Hepatocyte (in vitro differentiated cells): ENCODE measurements around the gene IL1RN. TPM values are rescaled to one million over a fixed set of nuclear protein-coding genes. Genes with fewer than 3 reads are reported as not detected.

Source experiments
- DNase-seq: peaks from one replicate; pipeline ENCODE4 v3.0.0-alpha.2; 2016; ENCODE audit warnings: low spot score
- H2AFZ ChIP-seq: fragments of 200-600 bp; sonication (generic); 2 replicates; pipeline ENCODE4 v1.6.0; 2016; ENCODE audit warnings: antibody characterized with exemption, mild to moderate bottlenecking
- H3K27ac ChIP-seq: fragments of 200-600 bp; sonication (generic); 2 replicates; pipeline ENCODE4 v1.5.1; 2016; ENCODE audit warnings: mild to moderate bottlenecking
- H3K27me3 ChIP-seq: fragments of 200-600 bp; sonication (generic); 2 replicates; pipeline ENCODE4 v1.6.1; 2016
- H3K36me3 ChIP-seq: fragments of 200-600 bp; sonication (generic); replicated peaks from 2 replicates; pipeline ENCODE4 v1.5.1; 2016; ENCODE audit warnings: low read depth; ENCODE audit not compliant: insufficient read depth
- H3K4me1 ChIP-seq: fragments of 200-600 bp; sonication (generic); 2 replicates; pipeline ENCODE4 v1.5.1; 2016; ENCODE audit warnings: mild to moderate bottlenecking, moderate library complexity; ENCODE audit not compliant: insufficient read depth
- H3K4me2 ChIP-seq: fragments of 200-600 bp; sonication (generic); 2 replicates; pipeline ENCODE4 v1.6.0; 2016
- H3K4me3 ChIP-seq: fragments of 200-600 bp; sonication (generic); 2 replicates; pipeline ENCODE4 v1.5.1; 2016; ENCODE audit warnings: mild to moderate bottlenecking
- H3K79me2 ChIP-seq: fragments of 200-600 bp; sonication (generic); 2 replicates; pipeline ENCODE4 v1.6.0; 2017; ENCODE audit warnings: mild to moderate bottlenecking
- H3K9me2 ChIP-seq: fragments of 200-600 bp; sonication (generic); replicated peaks from 2 replicates; pipeline ENCODE4 v1.6.0; 2017; ENCODE audit warnings: mild to moderate bottlenecking; ENCODE audit not compliant: insufficient read depth
- H3K9me3 ChIP-seq: fragments of 200-600 bp; sonication (generic); 2 replicates; pipeline ENCODE4 v1.5.1; 2016; ENCODE audit warnings: low read depth, mild to moderate bottlenecking
- H4K20me1 ChIP-seq: fragments of 200-600 bp; sonication (generic); 2 replicates; pipeline ENCODE4 v1.6.0; 2016; ENCODE audit warnings: mild to moderate bottlenecking; ENCODE audit not compliant: insufficient read depth, poor library complexity, severe bottlenecking
- EZH2 ChIP-seq: fragments of 200-600 bp; sonication (generic); IDR thresholded peaks from 2 replicates; pipeline ENCODE4 v1.6.1; 2016; ENCODE audit warnings: antibody characterized with exemption, mild to moderate bottlenecking, borderline replicate concordance
- EZH2phosphoT487 ChIP-seq: fragments of 200-600 bp; sonication (generic); IDR thresholded peaks from one replicate; pipeline ENCODE4 v1.6.1; 2018; ENCODE audit warnings: antibody characterized with exemption, mild to moderate bottlenecking, low read depth, moderate library complexity; ENCODE audit not compliant: unreplicated experiment, severe bottlenecking
- WGBS: methylation state at CpG from one replicate; pipeline ENCODE4 v1.1.6; 2016; ENCODE audit warnings: low lambda C conversion rate; ENCODE audit errors: missing lambda C conversion rate; 5-methylcytosine and 5-hydroxymethylcytosine counted together
- polyA plus RNA-seq: library from polyadenylated mRNA; unstranded; fragments of >200 nt; fragmentation: Nextera tagmentation; extraction: Ambion mirVana; gene quantifications from 2 replicates; pipeline ENCODE4 v1.2.1, GENCODE V29; 2016
- total RNA-seq: library from RNA; depleted of rRNA; stranded (reverse); fragments of >200 nt; gene quantifications from 2 replicates; pipeline ENCODE4 v1.2.3, GENCODE V29; 2014
- TF ChIP-seq, protein P1 (sequence below): fragments of 200-600 bp; sonication (generic); IDR thresholded peaks from 2 replicates; pipeline ENCODE4 v1.5.1; 2016; ENCODE audit warnings: antibody characterized with exemption, mild to moderate bottlenecking; ENCODE audit not compliant: poor library complexity

The IL1RN gene
- total and polyA plus RNA-seq, 2 experiments from 2014 or later = 3.1 to 7.3 TPM

- Histone ChIP-seq H4K20me1 (no peaks in the 10 kb centered on the region), H3K27me3 (no peaks in the 10 kb centered on the region), H2AFZ (no peak overlapping the region), H3K4me1 (peaks cover 15% of the 10 kb centered on the region), H3K4me2 (no peak overlapping the region), H3K9me3 (no peaks in the 10 kb centered on the region), H3K79me2 (no peaks in the 10 kb centered on the region), H3K4me3 (no peak overlapping the region), H3K27ac (no peak overlapping the region), H3K36me3 (no peaks in the 10 kb centered on the region), H3K9me2 (no peaks in the 10 kb centered on the region)
- TF ChIP-seq EZH2 (no peak), EZH2phosphoT487 (no peak)
- TF ChIP-seq, protein P1, sequence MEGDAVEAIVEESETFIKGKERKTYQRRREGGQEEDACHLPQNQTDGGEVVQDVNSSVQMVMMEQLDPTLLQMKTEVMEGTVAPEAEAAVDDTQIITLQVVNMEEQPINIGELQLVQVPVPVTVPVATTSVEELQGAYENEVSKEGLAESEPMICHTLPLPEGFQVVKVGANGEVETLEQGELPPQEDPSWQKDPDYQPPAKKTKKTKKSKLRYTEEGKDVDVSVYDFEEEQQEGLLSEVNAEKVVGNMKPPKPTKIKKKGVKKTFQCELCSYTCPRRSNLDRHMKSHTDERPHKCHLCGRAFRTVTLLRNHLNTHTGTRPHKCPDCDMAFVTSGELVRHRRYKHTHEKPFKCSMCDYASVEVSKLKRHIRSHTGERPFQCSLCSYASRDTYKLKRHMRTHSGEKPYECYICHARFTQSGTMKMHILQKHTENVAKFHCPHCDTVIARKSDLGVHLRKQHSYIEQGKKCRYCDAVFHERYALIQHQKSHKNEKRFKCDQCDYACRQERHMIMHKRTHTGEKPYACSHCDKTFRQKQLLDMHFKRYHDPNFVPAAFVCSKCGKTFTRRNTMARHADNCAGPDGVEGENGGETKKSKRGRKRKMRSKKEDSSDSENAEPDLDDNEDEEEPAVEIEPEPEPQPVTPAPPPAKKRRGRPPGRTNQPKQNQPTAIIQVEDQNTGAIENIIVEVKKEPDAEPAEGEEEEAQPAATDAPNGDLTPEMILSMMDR = no peak
- no peak for DNase-seq
- WGBS = 83% methylated on average over 11 of the region's 11 CpGs
These were observed 50.8 kb downstream of the IL1RN start for GRCh38 chr2:113178069-113178746.

DNA sequence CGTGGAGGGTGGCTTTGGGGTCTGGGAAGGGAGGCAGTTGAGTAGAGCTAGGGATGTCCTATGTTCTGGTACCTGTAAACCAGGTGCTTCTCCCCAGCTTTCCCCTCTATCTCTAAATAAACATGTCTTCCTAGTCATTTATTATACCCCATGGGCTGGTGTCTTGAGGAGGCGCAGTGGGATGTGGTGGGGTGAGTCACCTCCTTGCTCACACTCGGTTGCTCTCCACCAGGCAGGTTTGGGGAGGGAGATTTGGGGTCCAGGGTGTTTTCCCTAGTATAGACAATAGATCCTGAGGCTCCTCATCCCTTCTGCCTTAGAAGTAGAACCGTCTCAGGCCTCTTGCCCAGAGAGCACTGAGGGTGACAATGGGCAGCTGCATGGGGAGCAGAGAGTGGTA is 51.5 kb downstream of the IL1RN start:
- H3K79me2 ChIP-seq = no peaks in the 10 kb centered on the region
- DNase-seq = no peak
- H3K4me3 ChIP-seq = no peak overlapping the region
- no peak overlapping the region for H2AFZ ChIP-seq
- H3K9me3 ChIP-seq = no peaks in the 10 kb centered on the region
- H3K27ac ChIP-seq = no peak overlapping the region
- H4K20me1 ChIP-seq = no peaks in the 10 kb centered on the region
- H3K36me3 ChIP-seq = no peaks in the 10 kb centered on the region
- H3K4me2 ChIP-seq = no peak overlapping the region
- no peaks in the 10 kb centered on the region for H3K9me2 ChIP-seq
- H3K27me3 ChIP-seq = no peaks in the 10 kb centered on the region
- WGBS = 88% methylated on average over 4 of the region's 4 CpGs
- peaks cover 15% of the 10 kb centered on the region for H3K4me1 ChIP-seq
- TF ChIP-seq, protein P1 = no peak
- TF ChIP-seq EZH2phosphoT487 = no peak
- TF ChIP-seq EZH2 = no peak

GRCh38 chr2:113179446-113180045 is 52.1 kb downstream of the IL1RN start:
- peaks cover 15% of the 10 kb centered on the region for H3K4me1 ChIP-seq
- H4K20me1 ChIP-seq = no peaks in the 10 kb centered on the region
- 67% methylated on average over 8 of the region's 8 CpGs for WGBS
- H3K9me3 ChIP-seq = no peaks in the 10 kb centered on the region
- no peaks in the 10 kb centered on the region for H3K79me2 ChIP-seq
- H3K27me3 ChIP-seq = no peaks in the 10 kb centered on the region
- H3K9me2 ChIP-seq = no peaks in the 10 kb centered on the region
- no peak overlapping the region for H3K4me2 ChIP-seq
- DNase-seq = no peak
- TF ChIP-seq EZH2phosphoT487 (no peak), EZH2 (no peak)
- TF ChIP-seq, protein P1 = no peak
- H2AFZ ChIP-seq = no peak overlapping the region
- no peak overlapping the region for H3K4me3 ChIP-seq
- no peaks in the 10 kb centered on the region for H3K36me3 ChIP-seq
- no peak overlapping the region for H3K27ac ChIP-seq
